Activated CD4-positive, alpha-beta memory T cell treated with anti-CD3 and anti-CD28 coated beads for 36 hours (primary cell): ENCODE results near the gene IFIT2. TPM values are rescaled to one million over a fixed set of nuclear protein-coding genes. Genes with fewer than 3 reads are reported as not detected.
A peak's percentile ranks its signal among the peaks of the same experiment; 100 is the strongest.
"Not testable (repeated sequence)": the region's sequence is repeated elsewhere in the genome, so short reads cannot be mapped to it uniquely, and the experiment has no call there.

ENCODE experiments used
- CTCF ChIA-PET: fragments of 350-600 bp; sonication (Branson Sonifier 250); formaldehyde crosslinking; loops from one replicate; lab custom pipeline; 2021; ENCODE audit warnings: antibody characterized with exemption, inconsistent platforms; lab: Charles Lee
- POLR2A ChIA-PET: fragments of 350-600 bp; sonication (Branson Sonifier 250); formaldehyde crosslinking; loops from one replicate; lab custom pipeline; 2021; ENCODE audit warnings: antibody characterized with exemption; lab: Charles Lee
- DNase-seq: peaks from one replicate; pipeline ENCODE4 v3.0.0-alpha.2; 2020
- H3K27ac Mint-ChIP-seq: one replicate; pipeline ENCODE4 v1.8.0; 2021; ENCODE audit warnings: mixed read lengths
- H3K27me3 Mint-ChIP-seq: one replicate; pipeline ENCODE4 v1.8.0; 2021; ENCODE audit warnings: mixed read lengths
- H3K36me3 Mint-ChIP-seq: one replicate; pipeline ENCODE4 v1.8.0; 2021; ENCODE audit warnings: mixed read lengths
- H3K4me1 Mint-ChIP-seq: one replicate; pipeline ENCODE4 v1.8.0; 2021; ENCODE audit warnings: low read depth, mixed read lengths
- H3K4me3 Mint-ChIP-seq: one replicate; pipeline ENCODE4 v1.8.0; 2021; ENCODE audit warnings: mild to moderate bottlenecking, mixed read lengths
- H3K9me3 Mint-ChIP-seq: one replicate; pipeline ENCODE4 v1.8.0; 2021; ENCODE audit warnings: mixed read lengths
- intact Hi-C: fragments of 100-400 bp; cut with micrococcal nuclease; formaldehyde crosslinking; loops from one replicate; pipeline ENCODE4 v1.15.1; 2023
- total RNA-seq, 2 experiments: library from RNA; stranded (reverse); gene quantifications; one replicate each; pipeline ENCODE4 v1.2.3, GENCODE V29; 2021

Gene IFIT2
- total RNA-seq, 2 experiments from 2014 or later = 26.6 to 27.7 TPM

- Mint-ChIP-seq H3K4me3 (no peak overlapping the region), H3K36me3 (no peaks in the 10 kb centered on the region), H3K9me3 (no peaks in the 10 kb centered on the region), H3K27ac (no peak overlapping the region), H3K4me1 (peaks cover 30% of the 10 kb centered on the region), H3K27me3 (peaks cover 21% of the 10 kb centered on the region)
- POLR2A ChIA-PET = interaction anchor here (1.2 kb wide), 1 partner anchor 14 kb away, joined by 3 read pairs; no protein-coding TSS in a partner anchor
- no peak for DNase-seq
- CTCF ChIA-PET = interaction anchor here (1.1 to 1.7 kb wide), 2 partner anchors 18 to 129 kb away, joined by 3 to 5 read pairs; no protein-coding TSS in a partner anchor
- intact Hi-C loops = no loop called here
Observed at GRCh38 chr10:89346405-89347254, 44.8 kb downstream of the IFIT2 start.

DNA sequence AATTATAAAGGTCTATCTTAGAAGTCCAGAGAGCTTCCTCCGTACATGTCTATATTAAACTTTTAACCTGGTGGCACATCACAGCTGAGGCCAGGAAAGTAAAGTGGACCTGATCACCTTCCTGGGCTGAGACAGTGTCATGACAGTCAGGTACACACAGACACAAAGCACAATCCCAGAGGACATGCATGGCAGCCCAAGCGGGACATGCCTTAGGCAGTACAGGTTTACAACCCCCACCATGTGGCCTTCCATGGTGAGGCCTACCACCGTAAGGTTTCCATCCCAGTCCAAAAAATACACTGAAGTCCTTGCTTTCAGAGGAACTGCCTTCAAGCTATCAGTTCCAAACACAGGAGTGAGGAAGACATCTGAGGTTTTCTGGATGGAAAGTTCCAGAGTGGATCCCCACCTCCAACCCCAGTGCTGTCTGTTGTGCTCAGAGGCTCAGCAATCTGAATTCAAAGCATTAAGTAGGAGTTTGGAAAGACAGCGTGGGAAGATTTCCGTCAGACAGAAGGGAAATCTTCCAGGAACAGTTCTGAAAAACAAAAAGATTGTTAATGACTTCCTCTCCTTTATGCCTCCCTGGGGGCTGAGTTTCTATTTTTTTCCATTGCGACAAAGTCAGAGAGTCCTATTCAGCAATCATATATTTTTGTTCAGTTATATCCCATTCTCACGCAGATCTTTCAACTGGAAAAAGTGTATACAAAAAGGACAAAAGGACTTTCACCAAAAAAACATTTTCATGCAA lies 46.0 kb downstream of the IFIT2 start:
- no peak for DNase-seq
- Mint-ChIP-seq H3K36me3 (no peaks in the 10 kb centered on the region), H3K4me1 (peaks cover 39% of the 10 kb centered on the region), H3K9me3 (no peaks in the 10 kb centered on the region), H3K27ac (no peak overlapping the region), H3K27me3 (peaks cover 27% of the 10 kb centered on the region), H3K4me3 (no peak overlapping the region)
- ChIA-PET CTCF (interaction anchor here (1.1 to 1.7 kb wide), 2 partner anchors 17 to 130 kb away, joined by 3 to 5 read pairs; no protein-coding TSS in a partner anchor), POLR2A (no interaction called here)
- intact Hi-C loops = no loop called here

DNA sequence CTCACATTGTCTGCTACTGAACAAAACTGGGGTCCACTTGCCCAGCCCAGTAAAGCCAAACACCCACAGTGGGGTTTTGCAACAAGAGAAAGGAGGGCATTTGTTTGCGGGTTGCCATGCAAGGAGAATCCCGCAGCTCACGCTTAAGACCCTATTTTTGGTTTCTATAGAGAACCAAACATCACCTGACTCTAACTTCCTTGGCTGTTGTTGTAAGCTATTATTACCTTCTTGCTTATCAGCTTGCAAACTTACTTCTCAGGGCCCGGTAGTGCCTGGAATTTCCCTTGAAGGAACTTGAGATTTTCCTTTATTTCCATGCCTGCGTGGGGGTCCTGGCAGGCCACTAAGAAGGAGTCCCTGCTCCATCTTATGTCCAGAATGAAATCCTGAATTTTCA lies 46.6 kb downstream of the IFIT2 start:
- no peak for DNase-seq
- H3K27ac Mint-ChIP-seq = no peak overlapping the region
- ChIA-PET POLR2A (no interaction called here), CTCF (no interaction called here)
- no peaks in the 10 kb centered on the region for H3K9me3 Mint-ChIP-seq
- peaks cover 3% of the 10 kb centered on the region for H3K36me3 Mint-ChIP-seq
- H3K4me3 Mint-ChIP-seq = no peak overlapping the region
- peaks cover 39% of the 10 kb centered on the region for H3K4me1 Mint-ChIP-seq
- H3K27me3 Mint-ChIP-seq = peaks cover 25% of the 10 kb centered on the region
- intact Hi-C loops = no loop called here

GRCh38 chr10:89348975-89349374 lies 47.1 kb downstream of the IFIT2 start:
- Mint-ChIP-seq H3K4me3 (no peak overlapping the region), H3K36me3 (peaks cover 3% of the 10 kb centered on the region), H3K4me1 (peaks cover 39% of the 10 kb centered on the region), H3K9me3 (no peaks in the 10 kb centered on the region), H3K27ac (no peak overlapping the region), H3K27me3 (peaks cover 26% of the 10 kb centered on the region)
- ChIA-PET POLR2A (no interaction called here), CTCF (no interaction called here)
- intact Hi-C loops = no loop called here
- no peak for DNase-seq

- intact Hi-C loops, DNase-seq, H3K9me3 Mint-ChIP-seq, H3K4me3 Mint-ChIP-seq, H3K27ac Mint-ChIP-seq, POLR2A ChIA-PET, H3K36me3 Mint-ChIP-seq: not testable (repeated sequence)
- peaks cover 25% of the 10 kb centered on the region for H3K27me3 Mint-ChIP-seq
- CTCF ChIA-PET = interaction anchor here (1.0 kb wide), 1 partner anchor 18 kb away, joined by 3 read pairs; no protein-coding TSS in a partner anchor
- peaks cover 39% of the 10 kb centered on the region for H3K4me1 Mint-ChIP-seq
Observed at GRCh38 chr10:89350631-89351315, 48.9 kb downstream of the IFIT2 start.

- peaks cover 25% of the 10 kb centered on the region for H3K27me3 Mint-ChIP-seq
- H3K36me3 Mint-ChIP-seq = peaks cover 3% of the 10 kb centered on the region
- H3K27ac Mint-ChIP-seq = no peak overlapping the region
- no peaks in the 10 kb centered on the region for H3K9me3 Mint-ChIP-seq
- intact Hi-C loops = no loop called here
- DNase-seq = peak; percentile 40
- no peak overlapping the region for H3K4me3 Mint-ChIP-seq
- ChIA-PET POLR2A (no interaction called here), CTCF (interaction anchor here (1.0 kb wide), 1 partner anchor 17 kb away, joined by 3 read pairs; no protein-coding TSS in a partner anchor)
- peaks cover 39% of the 10 kb centered on the region for H3K4me1 Mint-ChIP-seq
Observed at GRCh38 chr10:89351412-89351779, 49.5 kb downstream of the IFIT2 start.

- intact Hi-C loops = no loop called here
- CTCF ChIA-PET = interaction anchor here (1.0 to 1.1 kb wide), 2 partner anchors 17 to 18 kb away, joined by 3 to 4 read pairs; no protein-coding TSS in a partner anchor
- peaks cover 25% of the 10 kb centered on the region for H3K27me3 Mint-ChIP-seq
Observed at GRCh38 chr10:89351780-89352597, 50.1 kb downstream of the IFIT2 start.

DNA sequence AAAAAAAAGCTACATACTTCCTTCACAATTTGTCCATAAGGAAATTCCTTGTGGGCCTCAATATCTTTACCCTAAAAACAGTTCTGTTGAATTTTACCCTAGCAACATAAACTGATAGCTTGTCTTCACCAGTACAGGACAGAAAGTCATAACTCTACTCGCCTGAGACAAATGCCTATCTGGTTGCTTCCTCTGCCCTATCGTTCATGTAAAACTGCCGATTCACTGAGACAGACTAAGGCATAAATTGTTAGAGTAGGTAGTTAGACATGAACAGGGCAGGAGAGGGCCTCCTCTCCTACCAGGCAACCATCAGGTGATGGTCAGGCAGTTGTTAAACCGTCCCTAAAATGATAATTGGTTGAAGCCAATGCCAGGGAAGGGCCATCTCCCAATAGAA lies 51.0 kb downstream of the IFIT2 start:
- Mint-ChIP-seq H3K36me3 (peaks cover 3% of the 10 kb centered on the region), H3K27me3 (peaks cover 25% of the 10 kb centered on the region), H3K4me3 (no peak overlapping the region), H3K27ac (no peak overlapping the region), H3K4me1 (peaks cover 35% of the 10 kb centered on the region), H3K9me3 (no peaks in the 10 kb centered on the region)
- POLR2A ChIA-PET = no interaction called here
- CTCF ChIA-PET = interaction anchor here (1.1 kb wide), 1 partner anchor 17 kb away, joined by 4 read pairs; no protein-coding TSS in a partner anchor
- no peak for DNase-seq
- intact Hi-C loops = no loop called here

More at GRCh38 chr10:89351780-89352597, 50.1 kb downstream of the IFIT2 start:
- no peak overlapping the region for H3K27ac Mint-ChIP-seq
- POLR2A ChIA-PET = no interaction called here
- peaks cover 39% of the 10 kb centered on the region for H3K4me1 Mint-ChIP-seq
- H3K36me3 Mint-ChIP-seq = peaks cover 3% of the 10 kb centered on the region
- DNase-seq = no peak
- no peak overlapping the region for H3K4me3 Mint-ChIP-seq
- no peaks in the 10 kb centered on the region for H3K9me3 Mint-ChIP-seq

- intact Hi-C loops = no loop called here
- peaks cover 14% of the 10 kb centered on the region for H3K27me3 Mint-ChIP-seq
- ChIA-PET POLR2A (interaction anchor here (1.2 kb wide), 1 partner anchor 12 kb away, joined by 4 read pairs; no protein-coding TSS in a partner anchor), CTCF (interaction anchor here (1.4 kb wide), 1 partner anchor 10 kb away, joined by 3 read pairs; no protein-coding TSS in a partner anchor)
- peaks cover 21% of the 10 kb centered on the region for H3K4me1 Mint-ChIP-seq
- H3K4me3 Mint-ChIP-seq = no peak overlapping the region
- no peak overlapping the region for H3K27ac Mint-ChIP-seq
- no peak for DNase-seq
- H3K9me3 Mint-ChIP-seq = no peaks in the 10 kb centered on the region
- H3K36me3 Mint-ChIP-seq = peaks cover 3% of the 10 kb centered on the region
Observed at GRCh38 chr10:89355394-89355931, 53.6 kb downstream of the IFIT2 start.

- H3K27ac Mint-ChIP-seq = no peak overlapping the region
- H3K4me3 Mint-ChIP-seq = no peak overlapping the region
- peaks cover 3% of the 10 kb centered on the region for H3K36me3 Mint-ChIP-seq
- intact Hi-C loops = no loop called here
- peaks cover 5% of the 10 kb centered on the region for H3K4me1 Mint-ChIP-seq
- peaks cover 11% of the 10 kb centered on the region for H3K27me3 Mint-ChIP-seq
- no peak for DNase-seq
- CTCF ChIA-PET = no interaction called here
- POLR2A ChIA-PET = no interaction called here
- H3K9me3 Mint-ChIP-seq = no peaks in the 10 kb centered on the region
Observed at GRCh38 chr10:89357096-89357495, 55.2 kb downstream of the IFIT2 start.

DNA sequence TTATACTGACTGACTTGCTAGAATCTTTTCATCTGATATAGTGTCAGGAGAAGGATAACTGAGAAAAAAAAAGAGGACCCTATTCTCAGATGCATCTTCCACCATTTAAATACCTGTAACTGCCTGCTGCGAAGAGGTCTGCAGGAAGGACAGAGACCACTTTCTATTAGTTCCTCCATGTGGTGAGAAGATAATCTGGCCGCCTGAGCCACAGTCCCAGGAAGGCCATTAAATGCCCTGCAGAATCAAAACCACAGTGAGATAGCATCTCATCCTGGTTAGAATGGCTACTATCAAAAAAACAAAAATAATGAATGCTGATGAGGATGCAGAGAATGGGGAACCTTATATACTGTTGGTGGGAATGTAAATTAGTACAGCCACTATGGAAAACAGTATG lies 56.1 kb downstream of the IFIT2 start:
- no peaks in the 10 kb centered on the region for H3K9me3 Mint-ChIP-seq
- H3K4me1 Mint-ChIP-seq = peaks cover 4% of the 10 kb centered on the region
- H3K4me3 Mint-ChIP-seq = no peak overlapping the region
- intact Hi-C loops = no loop called here
- POLR2A ChIA-PET = no interaction called here
- no peak overlapping the region for H3K27ac Mint-ChIP-seq
- CTCF ChIA-PET = no interaction called here
- H3K36me3 Mint-ChIP-seq = peaks cover 3% of the 10 kb centered on the region
- peaks cover 7% of the 10 kb centered on the region for H3K27me3 Mint-ChIP-seq
- DNase-seq = no peak
